ENCODE data around the gene COL4A3.

- TF ChIP-seq ZFP3 (CRISPR knock-in tag; IDR thresholded peaks at IDR 0.05) (no peak), TCF4 (CRISPR knock-in tag; IDR thresholded peaks at IDR 0.05; ENCODE audit: borderline replicate concordance) (no peak), ZNF565 (CRISPR knock-in tag; conservative IDR thresholded peaks at IDR 0.05; ENCODE audit: low read depth) (no peak), ESRRG (CRISPR knock-in tag; IDR thresholded peaks at IDR 0.05) (no peak), TOX (CRISPR knock-in tag; IDR thresholded peaks at IDR 0.05; ENCODE audit: borderline replicate concordance) (no peak), CREB5 (CRISPR knock-in tag; IDR thresholded peaks at IDR 0.05; ENCODE audit: low read depth) (no peak), PPARA (CRISPR knock-in tag; IDR thresholded peaks at IDR 0.05; ENCODE audit: borderline replicate concordance) (no peak), CSDC2 (CRISPR knock-in tag; IDR thresholded peaks at IDR 0.05) (no peak), RARB (CRISPR knock-in tag; IDR thresholded peaks at IDR 0.05) (no peak), ZC3H10 (CRISPR knock-in tag; IDR thresholded peaks at IDR 0.05) (no peak)
- TF ChIP-seq, protein P1, sequence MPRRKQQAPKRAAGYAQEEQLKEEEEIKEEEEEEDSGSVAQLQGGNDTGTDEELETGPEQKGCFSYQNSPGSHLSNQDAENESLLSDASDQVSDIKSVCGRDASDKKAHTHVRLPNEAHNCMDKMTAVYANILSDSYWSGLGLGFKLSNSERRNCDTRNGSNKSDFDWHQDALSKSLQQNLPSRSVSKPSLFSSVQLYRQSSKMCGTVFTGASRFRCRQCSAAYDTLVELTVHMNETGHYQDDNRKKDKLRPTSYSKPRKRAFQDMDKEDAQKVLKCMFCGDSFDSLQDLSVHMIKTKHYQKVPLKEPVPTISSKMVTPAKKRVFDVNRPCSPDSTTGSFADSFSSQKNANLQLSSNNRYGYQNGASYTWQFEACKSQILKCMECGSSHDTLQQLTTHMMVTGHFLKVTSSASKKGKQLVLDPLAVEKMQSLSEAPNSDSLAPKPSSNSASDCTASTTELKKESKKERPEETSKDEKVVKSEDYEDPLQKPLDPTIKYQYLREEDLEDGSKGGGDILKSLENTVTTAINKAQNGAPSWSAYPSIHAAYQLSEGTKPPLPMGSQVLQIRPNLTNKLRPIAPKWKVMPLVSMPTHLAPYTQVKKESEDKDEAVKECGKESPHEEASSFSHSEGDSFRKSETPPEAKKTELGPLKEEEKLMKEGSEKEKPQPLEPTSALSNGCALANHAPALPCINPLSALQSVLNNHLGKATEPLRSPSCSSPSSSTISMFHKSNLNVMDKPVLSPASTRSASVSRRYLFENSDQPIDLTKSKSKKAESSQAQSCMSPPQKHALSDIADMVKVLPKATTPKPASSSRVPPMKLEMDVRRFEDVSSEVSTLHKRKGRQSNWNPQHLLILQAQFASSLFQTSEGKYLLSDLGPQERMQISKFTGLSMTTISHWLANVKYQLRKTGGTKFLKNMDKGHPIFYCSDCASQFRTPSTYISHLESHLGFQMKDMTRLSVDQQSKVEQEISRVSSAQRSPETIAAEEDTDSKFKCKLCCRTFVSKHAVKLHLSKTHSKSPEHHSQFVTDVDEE (CRISPR knock-in tag; IDR thresholded peaks at IDR 0.05) = no peak
- TF ChIP-seq, protein P2, sequence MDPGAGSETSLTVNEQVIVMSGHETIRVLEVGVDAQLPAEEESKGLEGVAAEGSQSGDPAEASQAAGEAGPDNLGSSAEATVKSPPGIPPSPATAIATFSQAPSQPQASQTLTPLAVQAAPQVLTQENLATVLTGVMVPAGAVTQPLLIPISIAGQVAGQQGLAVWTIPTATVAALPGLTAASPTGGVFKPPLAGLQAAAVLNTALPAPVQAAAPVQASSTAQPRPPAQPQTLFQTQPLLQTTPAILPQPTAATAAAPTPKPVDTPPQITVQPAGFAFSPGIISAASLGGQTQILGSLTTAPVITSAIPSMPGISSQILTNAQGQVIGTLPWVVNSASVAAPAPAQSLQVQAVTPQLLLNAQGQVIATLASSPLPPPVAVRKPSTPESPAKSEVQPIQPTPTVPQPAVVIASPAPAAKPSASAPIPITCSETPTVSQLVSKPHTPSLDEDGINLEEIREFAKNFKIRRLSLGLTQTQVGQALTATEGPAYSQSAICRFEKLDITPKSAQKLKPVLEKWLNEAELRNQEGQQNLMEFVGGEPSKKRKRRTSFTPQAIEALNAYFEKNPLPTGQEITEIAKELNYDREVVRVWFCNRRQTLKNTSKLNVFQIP (CRISPR knock-in tag; IDR thresholded peaks at IDR 0.05; ENCODE audit: borderline replicate concordance, low read depth) = no peak
- TF ChIP-seq, protein P3, sequence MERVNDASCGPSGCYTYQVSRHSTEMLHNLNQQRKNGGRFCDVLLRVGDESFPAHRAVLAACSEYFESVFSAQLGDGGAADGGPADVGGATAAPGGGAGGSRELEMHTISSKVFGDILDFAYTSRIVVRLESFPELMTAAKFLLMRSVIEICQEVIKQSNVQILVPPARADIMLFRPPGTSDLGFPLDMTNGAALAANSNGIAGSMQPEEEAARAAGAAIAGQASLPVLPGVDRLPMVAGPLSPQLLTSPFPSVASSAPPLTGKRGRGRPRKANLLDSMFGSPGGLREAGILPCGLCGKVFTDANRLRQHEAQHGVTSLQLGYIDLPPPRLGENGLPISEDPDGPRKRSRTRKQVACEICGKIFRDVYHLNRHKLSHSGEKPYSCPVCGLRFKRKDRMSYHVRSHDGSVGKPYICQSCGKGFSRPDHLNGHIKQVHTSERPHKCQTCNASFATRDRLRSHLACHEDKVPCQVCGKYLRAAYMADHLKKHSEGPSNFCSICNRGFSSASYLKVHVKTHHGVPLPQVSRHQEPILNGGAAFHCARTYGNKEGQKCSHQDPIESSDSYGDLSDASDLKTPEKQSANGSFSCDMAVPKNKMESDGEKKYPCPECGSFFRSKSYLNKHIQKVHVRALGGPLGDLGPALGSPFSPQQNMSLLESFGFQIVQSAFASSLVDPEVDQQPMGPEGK (CRISPR knock-in tag; IDR thresholded peaks at IDR 0.05; ENCODE audit: borderline replicate concordance) = no peak
- TF ChIP-seq, protein P4, sequence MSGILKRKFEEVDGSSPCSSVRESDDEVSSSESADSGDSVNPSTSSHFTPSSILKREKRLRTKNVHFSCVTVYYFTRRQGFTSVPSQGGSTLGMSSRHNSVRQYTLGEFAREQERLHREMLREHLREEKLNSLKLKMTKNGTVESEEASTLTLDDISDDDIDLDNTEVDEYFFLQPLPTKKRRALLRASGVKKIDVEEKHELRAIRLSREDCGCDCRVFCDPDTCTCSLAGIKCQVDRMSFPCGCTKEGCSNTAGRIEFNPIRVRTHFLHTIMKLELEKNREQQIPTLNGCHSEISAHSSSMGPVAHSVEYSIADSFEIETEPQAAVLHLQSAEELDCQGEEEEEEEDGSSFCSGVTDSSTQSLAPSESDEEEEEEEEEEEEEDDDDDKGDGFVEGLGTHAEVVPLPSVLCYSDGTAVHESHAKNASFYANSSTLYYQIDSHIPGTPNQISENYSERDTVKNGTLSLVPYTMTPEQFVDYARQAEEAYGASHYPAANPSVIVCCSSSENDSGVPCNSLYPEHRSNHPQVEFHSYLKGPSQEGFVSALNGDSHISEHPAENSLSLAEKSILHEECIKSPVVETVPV (CRISPR knock-in tag; IDR thresholded peaks at IDR 0.05) = no peak
Measured at GRCh38 chr2:227360351-227360750, 195.9 kb downstream of the COL4A3 start.

All from SK-N-SH treated with all-trans-retinoic acid at 6 μM for 48 hours (cell line).